K562 (cell line): Measurements from ENCODE around the gene SFSWAP. TPM values are rescaled to one million over a fixed set of nuclear protein-coding genes. Genes with fewer than 3 reads are reported as not detected.

Experiments
- ATAC-seq: fragments of 200-7000 bp; cut with Tn5 transposase; 3 replicates; pipeline ENCODE4 v1.9.1; 2020; ENCODE audit warnings: moderate library complexity
- BruUV-seq: library from RNA; stranded (reverse); fragments of 400-500 nt; replicated peaks from 2 replicates; lab custom pipeline; 2021; lab: Mats Ljungman, UMichigan
- CTCF ChIA-PET: fragments of 300-600 bp; formaldehyde crosslinking; extraction: SDS; loops from one replicate; lab custom pipeline; 2021; ENCODE audit warnings: low intra/inter-chr PET ratio; lab: Yijun Ruan, JAX
- POLR2A ChIA-PET: fragments of 300-600, 350-650 bp; sonication (Branson Sonifier 250); formaldehyde crosslinking; extraction: SDS; loops from one replicate; lab custom pipeline; 2021; ENCODE audit warnings: antibody characterized with exemption, inconsistent platforms; lab: Yijun Ruan, JAX
- DNase-seq, 4 experiments: peaks; one replicate each; pipeline versions ENCODE4 v3.0.0 to v3.0.0-alpha.2; 2011 to 2018; ENCODE audit warnings: low spot score in 3 of 4, mixed read lengths in 3 of 4; ENCODE audit errors: extremely low read depth in 1 of 4
- FAIRE-seq: peaks from 2 replicates; lab custom pipeline; 2011; peaks lifted over from hg19 to GRCh38; lab: Jason Lieb, UNC
- H2AFZ ChIP-seq: 2 replicates; pipeline ENCODE4 v1.6.0; 2011; ENCODE audit warnings: low read depth, low read length, control low read depth, inconsistent platforms
- H3K27ac ChIP-seq: fragments of 200-600 bp; 3 replicates; pipeline ENCODE4 v1.8.0; 2011; ENCODE audit warnings: low read depth, mild to moderate bottlenecking, control low read depth, inconsistent platforms, low read length, moderate library complexity, mixed read lengths; ENCODE audit errors: extremely low read depth
- H3K27me3 ChIP-seq, 2 experiments: fragments of 300-600 bp in 1 of 2; 2 replicates in 1 of 2; 3 replicates in 1 of 2; pipeline versions ENCODE4 v1.6.0 to v1.8.0; 2011; ENCODE audit warnings: inconsistent platforms in 2 of 2, low read length in 2 of 2, mild to moderate bottlenecking in 1 of 2, mixed read lengths in 1 of 2, moderate library complexity in 1 of 2; ENCODE audit not compliant: control insufficient read depth in 2 of 2, insufficient read depth in 2 of 2
- H3K36me3 ChIP-seq: fragments of 300-600 bp; 3 replicates; pipeline ENCODE4 v1.8.0; 2011; ENCODE audit warnings: mild to moderate bottlenecking, low read length, inconsistent platforms; ENCODE audit not compliant: control insufficient read depth, insufficient read depth
- H3K4me1 ChIP-seq, 2 experiments: fragments of 200-600 bp in 1 of 2; replicated peaks in 1 of 2; 2 replicates in 1 of 2; 3 replicates in 1 of 2; pipeline versions ENCODE4 v1.5.1 to v1.8.0; 2011; ENCODE audit warnings: inconsistent platforms in 2 of 2, low read length in 2 of 2, mild to moderate bottlenecking in 1 of 2, mixed read lengths in 1 of 2, moderate library complexity in 1 of 2; ENCODE audit not compliant: control insufficient read depth in 2 of 2, insufficient read depth in 2 of 2
- H3K4me2 ChIP-seq: 2 replicates; pipeline ENCODE4 v1.6.1; 2011; ENCODE audit warnings: low read length, control low read depth, inconsistent platforms, mixed read lengths; ENCODE audit not compliant: insufficient read depth
- H3K4me3 ChIP-seq: fragments of 200-600 bp; sonication (generic), shearing (Covaris generic); 2 replicates; pipeline ENCODE4 v1.5.1; 2016; ENCODE audit warnings: control low read depth, inconsistent platforms
- H3K79me2 ChIP-seq: fragments of 200-600 bp; 3 replicates; pipeline ENCODE4 v1.8.0; 2011; ENCODE audit warnings: low read length, inconsistent platforms; ENCODE audit not compliant: control insufficient read depth, insufficient read depth
- H3K9ac ChIP-seq, 2 experiments: 2 replicates each; pipeline versions ENCODE4 v1.6.0 to v1.6.1; 2011; ENCODE audit warnings: low read depth in 2 of 2, low read length in 2 of 2, control low read depth in 1 of 2, inconsistent platforms in 1 of 2, mild to moderate bottlenecking in 1 of 2, mixed read lengths in 1 of 2; ENCODE audit not compliant: insufficient read depth in 1 of 2
- H3K9me1 ChIP-seq: one replicate; pipeline ENCODE4 v1.6.0; 2011; ENCODE audit warnings: inconsistent platforms, mild to moderate bottlenecking, low read length, moderate library complexity; ENCODE audit not compliant: control insufficient read depth, insufficient read depth
- H3K9me3 ChIP-seq: replicated peaks from 2 replicates; pipeline ENCODE4 v1.5.1; 2011; ENCODE audit warnings: low read depth, low read length, inconsistent platforms; ENCODE audit not compliant: control insufficient read depth, insufficient read depth
- H4K20me1 ChIP-seq: replicated peaks from 2 replicates; pipeline ENCODE4 v1.6.1; 2011; ENCODE audit warnings: low read length, inconsistent platforms, mixed read lengths; ENCODE audit not compliant: control insufficient read depth, insufficient read depth
- BCLAF1 ChIP-seq, 2 experiments: fragments of 450-650 bp in 1 of 2; IDR thresholded peaks; 2 replicates each; pipeline ENCODE4 v1.6.1; 2011 to 2017; ENCODE audit warnings: low read depth in 2 of 2, antibody characterized with exemption in 1 of 2, borderline replicate concordance in 1 of 2, low read length in 1 of 2, mild to moderate bottlenecking in 1 of 2, mixed read lengths in 1 of 2; ENCODE audit not compliant: control insufficient read depth in 1 of 2
- FUS ChIP-seq: fragments of 200-400 bp; formaldehyde crosslinking; optimal IDR thresholded peaks from 2 replicates; pipeline ENCODE3; 2017; ENCODE audit warnings: low read depth, low read length
- GTF2F1 ChIP-seq: IDR thresholded peaks from 2 replicates; pipeline ENCODE4 v1.6.1; 2011; ENCODE audit warnings: low read depth, low read length, improper control_type of control experiment
- POLR2B ChIP-seq: fragments of 450-650 bp; IDR thresholded peaks from 2 replicates; pipeline ENCODE4 v1.6.1; 2018; ENCODE audit warnings: low read depth; ENCODE audit not compliant: partially characterized antibody
- WGBS: fragments of 100-300 bp; shearing (Covaris generic); methylation state at CpG from one replicate; pipeline ENCODE4 v1.1.6; 2016; ENCODE audit warnings: low coverage, mixed read lengths; ENCODE audit not compliant: insufficient coverage; ENCODE audit errors: missing lambda C conversion rate; 5-methylcytosine and 5-hydroxymethylcytosine counted together
- in situ Hi-C: fragments of 300-500 bp; cut with MboI; formaldehyde crosslinking; loops from 4 replicates; pipeline ENCODE4 v1.15.0; 2018; ENCODE audit warnings: inconsistent platforms, mixed read lengths
- intact Hi-C: fragments of 100-400 bp; cut with micrococcal nuclease; formaldehyde crosslinking; loops from 2 replicates; pipeline ENCODE4 v1.14.2; 2022
- polyA plus RNA-seq, 8 experiments: library from polyadenylated mRNA; depleted of rRNA in 4 of 8; stranded (reverse) in 5 of 8; unstranded in 3 of 8; fragments of >200 nt; fragmentation: Nextera tagmentation in 2 of 8; fragmentation: Illumina TruSeq in 1 of 8; extraction: Ambion mirVana in 2 of 8; extraction: Trizol in 1 of 8; gene quantifications; 2 replicates each; pipeline versions ENCODE4 v1.2.1 to v1.2.3, GENCODE V29; 2011 to 2014; ENCODE audit warnings: inconsistent platforms in 1 of 8, missing spikeins in 1 of 8
- total RNA-seq, 7 experiments: library from RNA; depleted of rRNA in 6 of 7; stranded (reverse); fragments of >200 nt in 6 of 7; fragmentation: Illumina TruSeq in 2 of 7; extraction: Trizol in 2 of 7; gene quantifications; 2 replicates each; pipeline versions ENCODE4 v1.2.1 to v1.2.3, GENCODE V29; 2011 to 2021; ENCODE audit warnings: low replicate concordance in 1 of 7

SFSWAP gene
- total and polyA plus RNA-seq, 9 of the 15 experiments (the other 6 are each of a cell fraction or from before 2014, with no cell fraction given), result 2.4 to 60.4 (median 32.6) TPM

- TF ChIP-seq BCLAF1 (IDR thresholded peaks at IDR 0.05; ENCODE audit: borderline replicate concordance in 1 of 2, control insufficient read depth in 1 of 2, low read depth in 2 of 2, low read length in 1 of 2) (no peak), GTF2F1 (no peak)
Measured at GRCh38 chr12:131716282-131716681, 5.4 kb downstream of the SFSWAP start (continued).

- in situ Hi-C loops (no loop called here), intact Hi-C loops (no loop called here)
- TF ChIP-seq POLR2B (no peak), FUS (no peak)
- Histone ChIP-seq H3K27ac (no peak overlapping the region), H3K4me3 (no peak overlapping the region), H2AFZ (no peak overlapping the region), H4K20me1 (peaks cover 4% of the 10 kb centered on the region; the same call in 1 of the 2 replicates), H3K9me1 (no peaks in the 10 kb centered on the region), H3K4me2 (no peak overlapping the region), H3K79me2 (peaks cover 48% of the 10 kb centered on the region; the same call in 2 of the 3 replicates), H3K36me3 (peaks cover 96% of the 10 kb centered on the region), H3K27me3 (no peaks in the 10 kb centered on the region), H3K4me1 (peaks cover 0 to 4% of the 10 kb centered on the region in 2 experiments; a peak in 2 of 5 replicates), H3K9me3 (no peaks in the 10 kb centered on the region), H3K9ac (no peak overlapping the region)
- POLR2A ChIA-PET, result no interaction called here
- FAIRE-seq (no peak), ATAC-seq (no peak), DNase-seq (no peak)
- CTCF ChIA-PET, result no interaction called here
- BruUV-seq, result no TSS peak
- WGBS, result 96% methylated on average over 8 of the region's 8 CpGs
Measured at GRCh38 chr12:131720241-131720640, 9.4 kb downstream of the SFSWAP start.
